GM12891 (cell line): ENCODE measurements around the gene ALDH1L1.

Experiments used
- POLR2A ChIP-seq: IDR thresholded peaks from 2 replicates; pipeline ENCODE4 v1.6.1; 2011; ENCODE audit warnings: low read depth, low read length, control low read depth
- POLR2AphosphoS5 ChIP-seq: IDR thresholded peaks from 2 replicates; pipeline ENCODE4 v1.6.1; 2011; ENCODE audit warnings: low read depth, low read length, control low read depth
- SPI1 ChIP-seq: IDR thresholded peaks from 2 replicates; pipeline ENCODE4 v1.6.1; 2011; ENCODE audit warnings: low read depth, low read length, control low read depth
- TAF1 ChIP-seq: IDR thresholded peaks from 2 replicates; pipeline ENCODE4 v1.6.1; 2011; ENCODE audit warnings: low read depth, low read length, control low read depth

GRCh38 chr3:126083138-126083445 is 97.3 kb downstream of the ALDH1L1 start:
- TF ChIP-seq POLR2AphosphoS5 (no peak), POLR2A (no peak), SPI1 (no peak), TAF1 (no peak)
